Activated T-cell treated with anti-CD3 and anti-CD28 coated beads, Interleukin-2, amount 50 U/mL, for 1 hour (primary cell): ENCODE measurements around the gene STK32B.

Experiments used
- DNase-seq: peaks from one replicate; pipeline ENCODE4 v3.0.0-alpha.2; 2020

The STK32B gene

DNA sequence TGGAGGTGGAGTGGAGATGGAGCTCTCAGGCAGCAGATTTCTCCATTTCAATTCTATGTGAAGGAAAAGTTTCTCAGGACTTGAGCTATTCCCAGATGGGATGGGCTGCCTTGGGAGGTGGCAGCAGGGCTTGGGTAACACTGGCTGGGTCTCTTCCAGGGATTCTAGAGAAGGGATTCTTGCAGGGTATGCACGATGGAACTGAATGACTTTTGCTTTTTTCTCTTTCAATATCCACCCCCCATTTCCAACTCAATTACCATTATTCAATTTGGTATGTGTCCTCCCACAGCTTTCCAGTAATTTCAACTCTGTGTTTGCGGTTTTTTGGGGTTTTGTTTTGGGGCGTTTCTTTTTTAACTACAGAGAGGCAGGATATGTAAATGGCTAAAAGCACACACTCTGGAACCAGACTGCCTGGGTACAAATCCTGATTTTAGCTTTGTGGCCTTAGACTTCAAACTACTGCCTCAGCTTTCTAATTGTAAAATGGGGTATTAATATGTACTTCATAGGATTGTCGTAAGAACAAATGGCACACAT, 428.3 kb downstream of the STK32B start:
- DNase-seq, result no peak

DNA sequence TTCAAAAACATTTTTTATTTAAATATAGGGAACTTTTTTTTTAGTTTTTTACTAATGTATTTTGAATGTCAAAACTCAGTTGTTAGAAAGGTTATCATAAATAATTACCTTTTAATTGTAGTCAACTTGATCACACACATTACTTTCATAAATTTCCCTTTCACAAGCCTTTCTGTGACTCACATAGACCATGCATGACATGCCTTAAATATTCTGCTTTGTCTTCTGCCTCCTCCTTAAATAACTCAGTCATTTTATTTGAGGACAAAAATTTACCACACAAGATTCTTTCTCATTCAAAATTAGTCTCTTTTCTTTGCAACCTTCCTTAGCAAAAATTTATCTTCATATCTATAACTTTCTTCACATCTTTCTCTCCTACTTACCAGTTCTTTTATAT, 437.1 kb downstream of the STK32B start:
- DNase-seq, result no peak

DNA sequence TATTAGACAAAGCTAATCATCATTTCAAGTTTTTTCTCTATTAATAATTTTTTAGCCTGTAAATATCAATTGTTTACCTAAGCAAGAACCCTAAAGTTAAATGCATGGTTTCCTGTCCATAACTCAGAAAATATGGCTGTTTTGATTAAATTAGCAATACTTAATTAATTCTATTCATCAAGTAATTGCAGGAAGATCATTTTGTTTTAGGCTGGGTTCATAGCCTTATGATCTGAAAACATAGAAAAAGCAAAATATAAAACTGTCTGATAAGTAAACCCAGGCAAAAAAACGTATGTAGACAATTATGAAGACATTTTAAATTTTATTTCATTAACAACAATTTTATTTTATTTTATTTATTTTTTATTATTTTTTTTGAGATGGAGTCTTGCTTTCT, 438.0 kb downstream of the STK32B start:
- DNase-seq, result no peak

DNA sequence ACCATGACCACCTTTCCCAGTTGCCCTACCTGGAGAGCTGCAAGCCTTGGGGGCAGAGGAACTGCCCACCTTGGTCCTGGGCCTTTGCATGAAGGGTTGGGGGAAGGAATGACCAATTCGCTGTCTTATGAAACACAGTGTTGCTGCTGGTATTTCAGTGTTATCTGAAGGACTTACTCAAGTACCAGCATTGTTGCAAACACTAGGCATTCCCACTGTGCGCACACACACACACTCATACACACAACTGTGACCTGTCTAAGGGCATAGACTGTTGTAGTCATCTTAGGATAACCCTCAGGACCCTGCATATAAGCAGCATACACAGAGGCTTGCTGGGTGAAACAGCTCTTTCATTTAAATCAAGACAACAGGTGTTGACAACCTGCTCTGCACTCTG, 446.2 kb downstream of the STK32B start:
- DNase-seq, result no peak

DNA sequence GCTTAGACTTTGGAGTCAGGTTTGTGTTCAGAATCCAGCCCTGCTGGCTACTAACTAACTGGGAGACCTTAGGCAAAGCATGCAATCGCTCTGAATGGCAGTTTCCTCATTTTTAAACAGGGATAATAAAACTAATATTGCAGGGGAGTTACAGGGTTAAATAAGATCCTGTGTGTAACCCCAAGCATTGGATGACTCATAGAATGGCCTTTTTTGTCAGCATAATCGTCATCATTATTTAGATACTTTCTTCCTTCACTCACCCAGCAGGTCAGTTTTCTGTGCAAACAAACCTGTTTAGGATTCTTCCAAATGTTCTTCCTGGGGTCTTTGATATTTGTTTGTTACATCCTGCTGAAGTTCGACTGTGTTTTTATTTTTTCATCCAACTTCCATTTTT, 448.9 kb downstream of the STK32B start:
- DNase-seq, result no peak

DNA sequence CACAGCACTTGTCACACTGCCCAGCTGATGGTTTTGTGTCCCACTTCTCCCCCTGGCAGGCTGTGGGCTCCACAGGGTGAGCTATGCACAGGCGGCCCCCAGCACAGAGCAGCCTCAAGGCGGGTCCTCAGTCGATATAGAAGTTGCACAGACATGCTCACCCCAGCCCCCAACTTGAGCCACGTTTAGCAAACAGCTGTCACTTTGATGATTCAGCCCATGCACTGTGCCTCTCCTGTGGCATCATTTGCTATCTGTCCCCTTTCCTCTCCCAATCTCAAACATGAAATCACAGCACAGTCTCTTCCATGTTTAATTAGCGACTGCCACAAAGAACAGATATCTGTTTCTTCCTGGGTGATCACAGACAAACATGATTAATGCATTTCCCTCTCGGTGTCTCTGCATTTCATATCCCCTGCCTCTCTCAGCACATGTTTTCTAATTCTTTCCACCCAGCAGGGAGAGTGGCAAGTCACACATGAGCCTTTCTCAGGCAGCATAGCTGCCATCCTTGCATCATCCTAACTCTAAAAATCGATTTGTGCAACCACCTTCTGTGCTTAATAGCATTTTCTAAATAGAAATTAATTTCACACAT, 452.2 kb downstream of the STK32B start:
- DNase-seq, result no peak

DNA sequence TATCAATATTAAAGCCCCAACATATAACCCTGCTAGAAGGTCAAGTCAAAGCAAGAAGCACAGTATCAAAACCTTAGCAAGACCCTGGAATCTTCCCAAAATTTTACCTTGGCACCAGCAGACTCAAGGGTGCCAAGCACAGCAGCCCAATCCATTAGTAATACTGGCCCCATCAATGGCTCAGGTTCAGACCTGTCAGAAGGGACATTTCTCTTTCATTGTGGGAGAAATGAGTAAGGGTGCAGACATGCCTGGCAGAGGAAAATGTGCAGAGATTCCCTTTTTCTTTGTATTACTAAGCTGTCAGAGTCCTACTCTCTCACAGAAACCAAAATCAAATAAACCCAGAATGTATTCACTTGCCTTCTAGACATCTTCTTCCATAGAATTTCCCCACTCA, 453.2 kb downstream of the STK32B start:
- DNase-seq, result no peak

DNA sequence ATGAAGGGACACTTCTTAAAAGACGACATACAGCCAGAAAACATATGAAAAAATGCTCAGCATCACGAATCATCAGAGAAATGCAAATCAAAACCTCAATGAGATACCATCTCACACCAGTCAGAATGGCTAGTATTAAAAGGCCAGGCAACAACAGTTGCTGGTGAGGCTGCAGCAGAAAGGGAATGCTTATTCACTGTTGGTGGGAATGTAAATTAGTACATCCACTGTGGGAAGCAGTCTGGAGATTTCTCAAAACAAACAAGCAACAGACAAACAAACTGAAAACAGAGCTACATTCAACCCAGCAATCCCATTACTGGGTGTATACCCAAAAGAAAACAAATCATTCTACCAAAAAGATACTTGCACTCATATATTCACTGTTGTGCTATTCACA, 459.2 kb downstream of the STK32B start:
- no peak for DNase-seq

DNA sequence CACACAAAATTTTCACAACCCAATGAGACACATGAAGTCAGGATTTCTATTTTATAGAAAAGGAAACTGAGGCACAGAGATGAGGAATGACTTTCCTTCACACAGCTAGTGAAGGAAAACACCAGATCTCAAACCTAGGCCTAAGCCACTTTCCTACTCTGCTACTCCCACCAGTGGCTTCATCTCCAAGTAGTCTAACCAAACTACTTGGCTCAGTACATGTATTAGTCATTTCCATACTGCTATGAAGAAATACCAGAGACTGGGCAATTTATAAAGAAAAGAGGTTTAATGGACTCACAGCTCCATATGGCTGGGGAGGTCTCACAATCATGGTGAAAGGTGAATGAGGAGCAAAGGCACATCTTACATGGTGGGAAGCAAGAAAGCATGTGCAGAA, 460.5 kb downstream of the STK32B start:
- DNase-seq, result no peak

DNA sequence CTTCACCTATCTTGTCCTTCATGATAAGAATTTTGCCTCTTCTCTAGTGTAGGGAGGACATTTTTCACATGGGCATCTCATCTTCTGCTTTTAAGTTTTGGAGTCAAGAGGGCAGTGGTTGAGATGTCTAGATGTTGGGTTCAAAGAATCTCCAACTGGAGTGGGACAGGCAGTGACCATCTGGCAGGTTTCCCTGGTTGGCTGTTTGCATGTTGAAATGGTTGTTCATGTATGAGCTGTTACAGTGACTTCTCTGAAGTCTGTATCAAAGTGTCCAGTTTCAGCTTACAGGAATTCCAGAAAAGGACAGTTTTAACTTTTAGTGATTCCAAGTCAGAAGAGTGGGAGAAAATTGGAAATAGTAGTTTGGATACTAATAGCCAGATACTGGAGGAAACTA, 464.4 kb downstream of the STK32B start:
- no peak for DNase-seq

DNA sequence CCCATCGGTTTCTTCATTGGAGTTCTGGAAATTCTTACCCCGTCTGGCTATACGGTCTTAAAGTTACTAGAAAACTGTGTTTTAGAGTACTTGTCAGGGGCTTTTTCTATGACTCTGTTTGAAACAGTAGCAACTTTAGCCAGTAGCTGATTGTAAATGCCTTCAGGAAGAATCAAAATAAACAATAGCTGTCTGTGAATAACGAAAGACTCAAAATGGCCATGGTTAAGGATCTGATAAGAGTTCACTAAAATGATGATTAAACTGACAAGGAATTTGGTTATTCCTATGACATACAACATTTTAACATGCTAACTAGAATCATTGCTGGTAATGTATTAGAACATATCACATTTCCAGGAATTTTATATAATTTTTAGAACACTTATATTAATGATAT, 466.1 kb downstream of the STK32B start:
- DNase-seq, result no peak

DNA sequence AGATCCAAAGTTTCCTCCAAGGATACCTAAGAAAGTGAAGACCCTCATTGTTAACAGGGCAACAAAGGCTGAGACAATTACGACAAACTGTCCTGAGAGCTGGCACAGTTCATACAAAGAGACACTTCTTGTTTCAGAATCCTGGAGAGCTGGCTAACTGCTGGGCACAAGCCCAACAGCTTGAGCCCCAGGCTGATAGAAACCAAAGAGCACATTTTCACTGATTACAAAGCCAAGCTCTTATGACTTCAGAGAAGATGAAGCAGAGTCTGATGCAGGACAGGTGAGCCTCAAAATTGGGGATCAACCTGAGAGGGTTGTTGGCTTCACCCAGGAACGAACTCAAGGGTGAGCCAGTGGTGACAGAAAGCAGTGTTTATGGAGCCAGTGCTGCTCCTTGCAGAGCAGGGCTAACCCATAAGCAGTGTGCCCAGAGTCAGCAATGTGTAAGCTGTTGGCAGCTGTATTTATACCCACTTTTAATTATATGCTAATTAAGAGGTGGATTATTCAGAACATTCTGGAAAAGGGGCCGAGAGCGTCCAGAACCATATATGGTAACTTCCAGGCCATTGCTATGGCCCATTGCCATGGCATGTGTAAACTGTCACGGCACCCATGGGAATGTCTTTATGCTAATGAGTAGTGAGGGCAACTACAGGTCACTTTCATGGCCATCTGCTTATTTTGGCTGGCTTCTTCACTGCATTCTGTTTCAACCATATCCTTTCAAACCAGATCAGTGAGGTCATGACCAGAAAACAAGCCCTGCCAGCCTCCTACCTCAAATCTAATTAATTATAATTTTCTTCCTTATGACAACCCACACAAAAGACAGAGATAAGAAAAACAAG, 473.4 kb downstream of the STK32B start:
- no peak for DNase-seq

DNA sequence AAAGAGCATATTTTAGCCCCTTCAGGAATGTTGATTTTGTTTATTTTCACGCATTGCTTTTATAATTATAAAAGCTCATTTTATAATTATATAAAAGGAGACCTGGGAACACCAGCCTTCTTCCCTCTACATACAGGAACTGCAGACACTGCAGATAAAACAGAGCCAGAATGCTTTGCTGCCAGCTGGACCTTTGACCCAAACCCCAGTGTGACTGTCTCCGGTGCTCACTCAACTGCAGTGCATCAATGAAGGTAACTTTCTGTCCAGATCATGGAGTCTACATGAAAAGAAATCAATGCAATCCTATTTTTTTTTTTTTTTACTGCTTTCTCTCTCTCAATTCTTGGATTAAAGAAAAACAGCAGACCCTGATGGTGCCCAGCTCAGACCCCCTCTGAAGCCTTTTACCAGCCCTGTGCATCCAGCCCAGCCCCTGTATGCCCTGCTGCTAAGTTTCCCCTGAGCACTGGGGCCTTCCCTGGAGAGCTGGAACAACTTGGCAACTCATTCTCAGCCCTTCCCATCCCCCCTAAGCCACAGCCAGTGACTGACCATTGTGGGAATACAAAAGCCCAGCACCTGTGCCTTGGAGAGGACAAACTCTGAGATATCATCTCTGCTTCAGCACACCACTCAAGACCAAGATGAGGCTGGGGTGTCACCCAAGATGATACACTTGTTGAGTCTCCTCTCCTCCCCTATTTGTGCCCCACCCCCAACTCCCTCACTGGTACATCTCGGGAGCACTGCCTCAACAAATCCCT, 475.0 kb downstream of the STK32B start:
- no peak for DNase-seq

DNA sequence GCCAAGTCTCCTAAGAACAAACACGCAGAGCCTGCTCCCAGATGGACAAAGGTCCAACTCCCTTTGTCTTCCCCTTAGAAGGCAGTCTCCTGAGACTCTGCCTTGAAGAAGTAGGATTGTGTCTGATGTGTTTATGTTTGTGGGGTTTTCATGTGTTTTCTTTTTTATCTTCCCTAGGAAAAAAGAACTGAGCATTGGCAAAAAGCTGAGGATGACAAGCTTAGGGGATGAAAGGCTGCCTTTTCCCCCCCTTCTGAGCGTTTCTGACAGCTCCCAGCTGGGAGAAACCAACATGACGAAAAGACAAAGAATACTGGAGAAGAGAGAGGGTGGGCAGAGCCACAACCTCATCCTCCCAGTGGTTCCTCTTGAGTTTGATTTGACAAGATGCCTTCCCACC, 475.9 kb downstream of the STK32B start:
- DNase-seq, result no peak

DNA sequence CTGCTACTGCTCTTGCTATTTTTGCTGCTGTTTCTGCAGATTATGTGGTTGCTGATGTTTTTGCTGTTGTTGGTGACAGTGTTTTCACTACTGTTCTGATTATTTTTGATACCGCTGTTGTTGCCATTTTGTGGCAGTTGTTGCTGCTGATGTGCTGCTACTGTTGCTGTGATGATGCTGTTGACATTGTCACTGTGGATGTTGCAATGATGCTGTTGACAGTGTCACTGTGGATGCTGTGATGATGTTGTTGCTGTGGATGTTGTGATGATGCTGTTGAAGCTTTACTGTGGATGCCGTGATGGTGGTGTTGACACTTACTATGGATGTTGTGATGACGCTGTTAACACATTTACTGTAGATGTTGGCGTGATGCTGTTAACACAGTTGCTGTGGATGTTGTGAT, 476.8 kb downstream of the STK32B start:
- no peak for DNase-seq

DNA sequence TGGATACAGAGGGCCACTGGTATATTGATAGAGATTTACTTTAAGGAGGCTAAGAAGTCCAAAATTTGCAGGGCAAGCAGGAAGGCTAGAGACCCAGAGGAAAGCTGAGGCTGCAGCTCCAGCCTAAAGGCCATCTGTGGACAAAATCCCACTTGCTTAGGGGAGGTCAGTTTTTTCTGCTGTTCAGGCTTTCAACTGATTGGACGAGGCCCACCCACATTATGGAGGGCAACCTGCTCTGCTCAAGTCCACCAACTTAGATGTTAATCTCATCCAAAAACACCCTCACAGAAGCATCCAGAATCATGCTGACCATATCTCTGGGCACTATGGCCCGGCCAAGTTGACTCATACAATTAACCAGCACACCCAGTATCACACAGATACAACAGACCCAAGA, 480.8 kb downstream of the STK32B start:
- DNase-seq, result no peak

DNA sequence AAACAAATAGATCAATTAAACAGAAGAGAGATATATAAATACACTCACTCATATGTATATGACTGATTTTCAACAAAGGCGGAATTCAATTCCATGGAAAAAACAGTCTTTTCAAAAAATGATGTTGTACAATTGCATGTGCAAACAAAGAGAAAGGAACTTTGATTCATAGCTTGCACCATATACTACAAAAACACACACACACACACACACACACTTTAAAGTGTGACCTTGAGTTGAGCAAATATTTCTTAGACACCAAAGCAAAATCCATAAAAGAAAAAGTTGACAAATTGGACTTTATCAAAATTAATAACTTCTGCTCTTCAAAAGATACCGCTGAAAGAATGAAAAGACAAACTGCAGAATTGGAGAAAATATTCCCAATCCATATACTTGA, 488.3 kb downstream of the STK32B start:
- no peak for DNase-seq

DNA sequence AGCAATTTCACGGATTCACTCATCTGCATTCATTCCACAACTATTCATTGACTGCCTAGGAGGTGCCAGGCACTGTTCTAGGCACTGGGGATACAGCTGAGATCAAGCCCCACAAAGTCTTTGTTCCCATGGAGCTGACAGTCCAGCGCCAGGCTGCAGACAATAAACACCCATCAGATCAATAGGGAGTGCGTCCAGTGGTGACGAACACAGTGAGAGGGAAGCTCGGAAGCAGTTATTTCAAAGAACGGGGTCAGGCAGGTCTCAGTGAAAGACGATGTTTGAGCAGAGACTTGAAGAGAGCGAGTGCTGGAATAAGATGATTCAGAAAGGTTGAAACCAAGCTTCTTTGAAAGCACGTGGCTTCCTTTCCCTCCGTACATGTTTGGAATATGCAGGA, 489.9 kb downstream of the STK32B start:
- no peak for DNase-seq

DNA sequence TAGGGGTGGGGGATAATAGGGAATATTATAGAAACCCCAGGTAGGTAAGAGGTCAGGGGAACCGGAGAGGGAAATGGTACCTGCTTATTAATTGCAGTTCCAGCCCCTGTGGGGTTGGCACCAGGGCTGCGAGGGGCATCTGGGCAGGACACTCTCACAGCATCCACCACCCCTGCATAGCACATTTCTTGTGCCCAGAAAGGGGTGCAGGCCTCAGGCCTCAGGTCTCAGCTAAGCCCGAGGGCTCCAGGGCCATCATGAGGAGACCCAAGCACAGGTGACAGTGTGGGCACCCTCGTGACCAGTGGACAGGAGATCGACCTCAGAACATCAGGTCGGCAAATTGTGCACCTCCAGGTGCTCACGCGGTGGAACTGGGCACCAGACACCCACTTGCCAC, 492.4 kb downstream of the STK32B start:
- DNase-seq, result no peak

DNA sequence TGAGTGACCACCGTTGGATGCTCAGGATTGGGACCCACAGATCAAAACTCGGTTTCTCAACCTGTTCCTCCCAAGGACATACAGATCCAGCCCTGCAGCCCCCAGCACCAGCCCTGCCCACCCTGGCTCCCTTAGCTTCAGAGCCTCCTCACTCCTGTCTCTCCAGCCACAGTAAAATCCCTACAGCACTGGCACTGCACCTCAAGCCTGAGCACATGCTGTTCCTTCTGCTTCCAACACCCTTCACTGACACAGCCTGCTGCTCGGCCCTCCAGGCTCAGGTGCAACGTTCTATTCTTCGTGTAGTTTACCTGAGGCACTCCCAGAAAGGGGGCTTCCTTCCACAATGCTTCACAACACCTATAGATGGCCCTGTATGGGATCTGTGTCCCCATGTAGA, 493.5 kb downstream of the STK32B start:
- DNase-seq, result no peak

DNA sequence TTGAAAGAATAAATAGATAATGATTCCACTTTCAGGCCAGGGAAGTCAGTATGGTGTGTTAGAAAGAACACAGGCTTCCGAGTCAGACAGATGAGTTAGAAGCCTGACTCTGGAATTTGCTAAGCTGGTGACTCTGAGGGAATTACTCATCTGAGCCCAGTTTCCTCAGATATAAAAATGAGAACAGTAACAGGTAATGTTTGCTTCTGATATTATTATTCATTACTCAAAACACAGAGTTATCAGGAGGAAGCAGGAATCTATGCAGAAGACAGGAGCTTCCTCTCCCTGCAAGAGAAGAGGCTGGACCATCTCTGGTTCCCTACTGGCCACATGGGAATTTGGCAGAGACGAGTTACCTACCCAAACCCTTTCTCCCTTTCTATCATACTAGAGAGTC, 494.0 kb downstream of the STK32B start:
- DNase-seq, result no peak

DNA sequence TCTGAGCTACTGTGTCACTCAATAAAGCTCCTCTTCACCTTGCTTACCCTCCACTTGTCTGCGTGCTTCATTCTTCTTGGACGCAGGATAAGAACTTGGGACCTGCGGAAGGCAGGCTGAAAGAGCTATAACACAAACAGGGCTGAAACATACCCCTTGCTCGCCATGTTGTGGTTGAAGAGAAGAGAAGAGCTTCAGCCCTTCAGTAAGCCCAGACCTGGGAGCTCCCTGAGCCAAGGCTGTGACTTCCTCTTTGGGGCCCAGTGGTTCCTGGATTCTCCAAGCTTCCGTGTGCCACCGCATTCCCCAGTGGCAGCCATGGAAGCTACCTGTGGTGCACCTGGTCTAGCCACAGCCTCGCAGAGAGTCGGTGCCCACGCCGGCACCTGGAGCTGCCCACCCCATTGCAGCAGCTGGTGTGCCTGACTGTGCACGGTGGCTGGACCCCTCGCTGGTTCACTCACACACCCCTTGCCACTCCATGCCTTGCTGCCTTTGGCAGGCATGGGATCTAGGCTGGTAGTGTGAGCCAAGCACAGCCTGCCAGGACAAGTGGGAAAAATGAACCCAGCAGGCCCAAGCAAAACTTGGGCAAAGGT, 496.5 kb downstream of the STK32B start:
- DNase-seq, result no peak
